HG03575 (cell line): Measurements from ENCODE around the gene POLN.
"Not testable (repeated sequence)": the region's sequence is repeated elsewhere in the genome, so short reads cannot be mapped to it uniquely, and the experiment has no call there.

Experiments used
- ATAC-seq: cut with Tn5 transposase; IDR thresholded peaks from one replicate; pipeline ENCODE4 v1.9.1; 2021; ENCODE audit not compliant: unreplicated experiment, insufficient number of reproducible peaks, low FRiP score; ENCODE audit errors: extremely low read depth

POLN gene

DNA sequence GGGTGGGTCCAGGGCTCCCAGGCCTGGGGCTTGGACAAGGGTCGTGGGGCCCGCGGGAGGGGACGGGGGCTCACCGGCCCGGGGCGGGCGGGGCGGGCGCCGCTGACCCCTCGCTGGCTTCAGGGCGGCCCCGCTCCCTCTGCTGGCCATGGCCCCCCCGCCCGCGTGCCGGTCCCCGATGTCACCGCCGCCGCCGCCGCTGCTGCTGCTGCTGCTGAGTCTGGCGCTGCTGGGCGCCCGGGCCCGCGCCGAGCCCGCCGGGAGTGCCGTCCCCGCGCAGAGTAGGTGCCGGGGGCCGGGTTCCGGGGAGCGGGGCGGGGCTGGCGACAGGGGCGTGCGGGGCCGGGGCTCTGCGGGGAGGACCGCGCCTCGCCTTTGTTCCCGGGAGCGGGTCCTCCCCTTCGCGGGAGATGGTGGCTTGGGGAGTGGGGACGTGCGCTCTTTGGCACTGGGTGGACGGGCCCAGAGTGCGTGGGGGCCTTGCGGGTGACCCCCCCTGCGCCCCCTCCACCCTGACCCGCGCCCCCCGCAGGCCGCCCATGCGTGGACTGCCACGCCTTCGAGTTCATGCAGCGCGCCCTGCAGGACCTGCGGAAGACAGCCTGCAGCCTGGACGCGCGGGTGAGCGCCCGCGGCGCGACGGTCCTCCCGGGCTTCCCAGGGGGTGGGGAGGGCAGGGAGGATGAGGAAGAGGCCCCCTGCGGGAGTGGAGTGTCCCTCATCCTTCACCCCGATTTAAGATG lies 199.5 kb downstream of the POLN start:
- ATAC-seq = no peak

DNA sequence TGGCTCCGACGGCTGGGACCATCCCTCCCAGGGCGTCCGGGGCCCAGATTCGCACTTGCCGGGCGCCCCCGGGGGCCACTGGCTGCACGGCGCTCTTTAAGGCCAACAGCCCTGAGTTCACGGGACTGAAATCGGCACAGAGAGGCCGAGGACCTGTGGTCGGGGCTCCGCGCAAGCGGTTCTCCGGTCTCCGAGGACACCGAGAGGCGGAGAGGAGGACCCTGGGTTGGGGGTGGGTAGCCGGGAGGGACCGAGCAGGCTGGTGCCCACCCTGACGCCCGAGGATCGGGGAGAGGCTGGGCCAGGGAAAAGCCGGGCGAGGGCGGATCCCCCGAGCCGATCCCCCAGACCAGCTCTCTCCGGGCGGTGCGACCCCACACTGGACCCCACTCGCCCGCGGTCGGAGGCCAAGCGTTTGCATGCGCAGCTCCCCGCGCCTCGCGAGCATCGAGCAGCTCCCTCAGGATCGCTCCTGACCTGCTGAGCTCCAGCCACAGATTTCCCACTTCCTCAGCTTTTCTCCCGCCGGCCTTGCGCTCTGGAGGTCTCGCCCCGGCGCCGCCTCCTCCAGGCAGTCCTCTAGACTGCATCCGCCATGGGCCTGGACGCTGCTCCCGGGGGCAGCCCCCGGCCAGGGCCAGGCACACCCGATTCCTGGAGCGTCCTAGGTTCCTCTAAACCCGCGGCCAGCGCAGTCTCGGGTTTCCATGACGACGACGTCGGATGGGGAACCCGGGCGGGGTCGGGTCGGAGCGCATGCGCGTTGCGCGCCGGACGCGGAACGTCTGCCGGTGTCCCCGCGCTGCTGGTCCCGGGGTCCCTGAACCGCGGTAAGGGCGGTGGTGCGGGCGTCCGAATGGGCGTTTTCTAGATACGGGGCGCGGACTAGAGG lies 200.4 kb downstream of the POLN start:
- no peak for ATAC-seq

DNA sequence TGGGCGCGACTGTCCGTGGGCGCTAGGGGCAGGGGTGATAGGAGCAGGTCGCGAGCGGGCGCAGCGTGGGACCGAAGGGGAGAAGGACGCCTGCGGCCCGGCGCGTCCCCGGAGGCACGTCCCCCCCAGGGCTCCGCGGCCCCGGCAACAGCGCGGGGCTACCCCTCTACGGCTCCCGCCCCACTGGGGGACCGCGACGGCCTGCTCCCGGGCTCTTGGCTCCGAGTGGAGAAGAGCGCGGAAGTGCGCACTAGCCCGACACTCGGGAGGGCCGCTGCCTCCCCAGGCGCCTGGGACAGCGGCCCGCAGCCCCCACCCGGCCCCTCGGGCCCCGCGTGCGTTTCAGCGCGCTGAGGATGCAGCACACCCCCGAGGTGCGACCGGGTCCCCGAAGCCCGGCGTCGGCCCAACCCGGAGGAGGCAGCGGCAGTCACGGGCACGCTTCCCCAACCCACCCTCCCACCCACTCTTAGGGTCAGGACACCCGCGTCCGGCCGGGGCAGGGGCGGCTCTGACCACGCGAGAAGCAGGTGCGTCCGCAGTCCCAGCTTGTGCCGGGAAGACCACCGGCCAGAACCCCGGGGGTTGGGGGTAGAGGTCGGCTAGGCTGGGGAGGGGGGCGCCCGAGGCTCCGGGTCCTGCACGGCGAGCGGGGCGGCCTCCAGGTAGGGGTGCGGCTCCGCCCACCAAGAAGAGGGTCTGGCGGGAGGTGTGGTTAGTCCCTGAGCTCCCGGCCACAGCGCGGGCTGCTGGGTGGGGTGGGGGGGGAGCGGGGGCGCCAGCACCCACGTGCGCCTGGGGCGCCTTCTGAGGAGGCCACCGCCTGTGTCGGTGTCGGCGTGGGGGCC lies 201.3 kb downstream of the POLN start:
- no peak for ATAC-seq

DNA sequence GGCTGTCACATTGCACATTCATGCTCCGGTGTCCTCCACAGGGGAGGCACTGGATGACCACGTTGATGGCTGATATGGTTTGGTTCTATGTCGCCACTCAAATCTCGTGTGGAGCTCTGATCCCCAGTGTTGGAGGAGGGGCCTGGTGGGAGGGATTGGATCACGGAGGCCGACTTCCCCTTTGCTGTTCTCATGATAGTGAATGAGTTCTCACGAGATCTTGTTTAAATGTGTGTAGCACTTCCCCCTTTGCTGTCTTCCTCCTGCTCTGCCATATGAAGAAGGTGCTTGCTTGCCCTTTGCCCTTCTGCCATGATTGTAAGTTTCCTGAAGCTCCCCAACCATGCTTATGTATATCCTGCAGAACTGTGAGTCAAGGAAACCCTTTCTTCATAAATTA lies 205.1 kb downstream of the POLN start:
- ATAC-seq = no peak

DNA sequence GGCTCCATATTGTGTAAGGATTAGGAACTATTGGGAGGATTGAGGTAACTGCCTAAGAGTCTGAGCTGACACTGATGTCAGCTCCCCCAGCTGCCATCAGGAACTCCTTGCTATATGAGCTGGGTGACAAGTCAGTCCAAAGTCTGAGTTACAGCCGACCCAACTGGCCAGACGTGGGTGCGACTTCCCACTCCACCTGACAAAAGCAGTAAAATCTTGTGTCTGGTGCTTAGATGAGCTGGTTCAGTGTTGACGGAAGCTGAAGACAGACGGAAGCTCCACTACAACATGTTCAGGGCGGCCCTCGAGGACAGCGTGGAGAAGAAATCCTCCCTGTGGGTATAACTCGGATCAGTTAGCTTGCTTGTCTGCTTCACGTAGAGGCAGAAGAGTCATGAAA lies 205.6 kb downstream of the POLN start:
- no peak for ATAC-seq

DNA sequence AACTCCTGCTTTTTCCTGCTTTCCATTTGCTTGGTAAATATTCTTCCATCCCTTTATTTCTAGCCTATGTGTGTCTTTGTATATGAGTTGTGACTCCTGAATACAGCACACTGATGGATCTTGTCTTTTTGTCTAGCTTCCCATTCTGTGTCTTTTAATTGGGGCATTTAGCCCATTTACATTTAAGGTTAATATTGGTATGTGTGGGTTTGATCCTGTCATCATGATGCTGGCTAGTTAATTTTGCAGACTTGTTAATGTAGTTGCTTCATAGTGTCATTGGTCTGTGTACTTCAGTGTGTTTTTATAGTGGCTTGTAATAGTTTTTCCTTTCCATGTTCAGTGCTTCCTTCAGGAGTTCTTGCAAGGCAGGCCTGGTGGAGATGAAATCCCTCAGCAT lies 210.8 kb downstream of the POLN start:
- not testable (repeated sequence) for ATAC-seq

DNA sequence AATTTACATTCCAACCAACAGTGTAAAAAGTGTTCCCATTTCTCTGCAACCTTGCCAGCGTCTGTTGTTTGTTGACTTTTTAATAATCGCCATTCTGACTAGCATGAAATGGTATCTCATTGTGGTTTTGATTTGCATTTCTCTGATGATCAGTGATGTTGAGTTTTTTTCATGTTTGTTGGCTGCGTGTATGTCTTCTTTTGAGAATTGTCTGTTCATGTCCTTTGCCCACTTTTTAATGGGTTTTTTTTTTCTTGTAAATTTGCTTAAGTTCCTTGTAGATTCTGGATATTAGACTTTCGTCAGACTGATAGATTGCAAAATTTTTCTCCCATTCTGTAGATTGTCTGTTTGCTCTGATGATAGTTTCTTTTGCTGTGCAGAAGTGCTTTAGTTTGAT lies 214.8 kb downstream of the POLN start:
- not testable (repeated sequence) for ATAC-seq

DNA sequence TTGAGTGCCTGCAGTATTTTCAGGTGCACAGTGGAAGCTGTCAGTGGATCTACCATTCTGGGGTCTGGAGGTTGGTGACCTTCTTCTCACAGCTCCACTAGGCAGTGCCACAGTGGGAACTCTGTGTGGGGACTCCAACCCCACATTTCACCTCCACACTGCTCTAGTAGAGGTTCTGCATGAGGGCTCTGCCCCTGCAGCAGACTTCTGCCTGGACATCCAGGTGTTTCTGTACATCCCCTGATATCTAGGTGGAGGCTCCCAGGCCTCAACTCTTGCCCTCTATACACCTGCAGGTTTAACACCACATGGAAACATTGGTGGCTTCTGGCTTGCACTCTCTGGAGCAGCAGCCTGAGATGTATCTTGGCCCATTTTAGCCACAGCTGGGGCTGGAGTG lies 216.1 kb downstream of the POLN start:
- no peak for ATAC-seq

DNA sequence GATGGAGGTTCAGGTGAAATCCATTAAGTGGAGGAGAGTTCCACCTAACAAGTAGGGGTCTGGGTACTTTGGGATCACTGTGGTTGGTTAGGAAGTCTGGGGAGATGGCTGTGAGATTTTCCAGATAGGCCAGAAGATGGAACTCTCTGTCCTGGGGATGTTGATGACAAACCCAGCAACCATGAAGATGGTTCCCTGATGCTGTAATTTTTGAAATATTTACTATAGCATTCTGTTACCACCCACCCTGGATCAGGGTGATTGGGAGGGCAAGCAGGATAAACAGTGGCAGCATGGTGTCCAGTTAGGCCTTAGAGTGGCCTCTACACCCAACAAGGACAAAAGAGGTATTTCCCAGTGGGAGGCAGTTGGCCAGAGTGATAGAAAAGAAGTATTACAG lies 217.2 kb downstream of the POLN start:
- ATAC-seq = no peak
